OCI-LY7 (cell line): ENCODE measurements around the gene TAF4. TPM values are rescaled to one million over a fixed set of nuclear protein-coding genes. Genes with fewer than 3 reads are reported as not detected.

ENCODE experiments used
- BruUV-seq: library from RNA; stranded (reverse); fragments of 400-500 nt; replicated peaks from 2 replicates; lab custom pipeline; 2021; lab: Mats Ljungman, UMichigan
- CTCF ChIA-PET: fragments of 300-600 bp; sonication (Branson Sonifier 250); formaldehyde crosslinking; loops from one replicate; lab custom pipeline; 2022; ENCODE audit warnings: antibody characterized with exemption; ENCODE audit not compliant: unreplicated experiment; lab: Charles Lee
- POLR2A ChIA-PET: fragments of 300-600 bp; sonication (Branson Sonifier 250); formaldehyde crosslinking; loops from one replicate; lab custom pipeline; 2022; ENCODE audit warnings: antibody characterized with exemption; lab: Charles Lee
- DNase-seq: peaks from one replicate; pipeline ENCODE4 v3.0.0-alpha.2; 2015; ENCODE audit warnings: low spot score
- H2AFZ ChIP-seq: fragments of 200-600 bp; sonication (generic), shearing (Covaris generic); 2 replicates; pipeline ENCODE4 v1.6.1; 2014; ENCODE audit warnings: mild to moderate bottlenecking, antibody characterized with exemption, low read length, moderate library complexity
- H3K27ac ChIP-seq: fragments of 200-600 bp; sonication (generic); 2 replicates; pipeline ENCODE4 v1.5.1; 2014; ENCODE audit warnings: mixed run types, low read depth, mild to moderate bottlenecking, moderate library complexity, low read length, inconsistent platforms; ENCODE audit not compliant: poor library complexity, severe bottlenecking
- H3K36me3 ChIP-seq: fragments of 200-600 bp; sonication (generic); 2 replicates; pipeline ENCODE4 v1.6.1; 2014; ENCODE audit warnings: mild to moderate bottlenecking, antibody characterized with exemption, low read length, moderate library complexity, mixed read lengths; ENCODE audit not compliant: insufficient read depth
- H3K4me1 ChIP-seq: fragments of 200-600 bp; sonication (generic); 2 replicates; pipeline ENCODE4 v1.5.1; 2014; ENCODE audit warnings: mild to moderate bottlenecking, low read length; ENCODE audit not compliant: insufficient read depth, poor library complexity, severe bottlenecking
- H3K4me2 ChIP-seq: fragments of 200-600 bp; sonication (generic); 2 replicates; pipeline ENCODE4 v1.6.1; 2014; ENCODE audit warnings: mild to moderate bottlenecking, low read length
- H3K4me3 ChIP-seq: fragments of 200-600 bp; sonication (generic); 2 replicates; pipeline ENCODE4 v1.5.1; 2014; ENCODE audit warnings: mild to moderate bottlenecking, low read depth, low read length; ENCODE audit not compliant: poor library complexity, severe bottlenecking
- H3K79me2 ChIP-seq: fragments of 200-600 bp; sonication (generic); 2 replicates; pipeline ENCODE4 v1.6.1; 2016; ENCODE audit warnings: low read depth, mild to moderate bottlenecking, low read length, moderate library complexity, mixed read lengths; ENCODE audit not compliant: insufficient read depth
- H3K9me2 ChIP-seq: fragments of 200-600 bp; sonication (generic); 2 replicates; pipeline ENCODE4 v1.6.1; 2016; ENCODE audit warnings: mild to moderate bottlenecking, low read length, mixed read lengths; ENCODE audit not compliant: insufficient read depth
- H3K9me3 ChIP-seq: fragments of 200-600 bp; sonication (generic); 2 replicates; pipeline ENCODE4 v1.6.1; 2014; ENCODE audit warnings: mild to moderate bottlenecking, mixed run types, low read length, mixed read lengths
- H4K20me1 ChIP-seq: fragments of 200-600 bp; sonication (generic); 2 replicates; pipeline ENCODE4 v1.6.1; 2014; ENCODE audit warnings: mild to moderate bottlenecking, antibody characterized with exemption, low read length, moderate library complexity, mixed read lengths; ENCODE audit not compliant: insufficient read depth
- EZH2phosphoT487 ChIP-seq: fragments of 200-600 bp; sonication (generic); IDR thresholded peaks from 2 replicates; pipeline ENCODE4 v1.6.1; 2018; ENCODE audit warnings: low read depth, borderline replicate concordance, mild to moderate bottlenecking, mixed run types, antibody characterized with exemption, low read length, moderate library complexity, mixed read lengths
- intact Hi-C: fragments of 100-400 bp; cut with micrococcal nuclease; formaldehyde crosslinking; loops from one replicate; pipeline ENCODE4 v1.10.0; 2022; ENCODE audit not compliant: unreplicated experiment
- total RNA-seq, 2 experiments: library from RNA; depleted of rRNA in 1 of 2; stranded (reverse); fragments of >200 nt in 1 of 2; shearing (Covaris generic) in 1 of 2; gene quantifications; 2 replicates each; pipeline ENCODE4 v1.2.3, GENCODE V29; 2014 to 2022
- TF ChIP-seq, protein P1 (sequence below): fragments of 200-600 bp; sonication (generic); conservative IDR thresholded peaks from 2 replicates; pipeline ENCODE4 v1.5.1; 2014; ENCODE audit warnings: mild to moderate bottlenecking, antibody characterized with exemption, low read length, moderate library complexity, mixed read lengths

TAF4 gene
- total RNA-seq, 2 experiments from 2014 or later: 11.2 to 38.9 TPM

DNA sequence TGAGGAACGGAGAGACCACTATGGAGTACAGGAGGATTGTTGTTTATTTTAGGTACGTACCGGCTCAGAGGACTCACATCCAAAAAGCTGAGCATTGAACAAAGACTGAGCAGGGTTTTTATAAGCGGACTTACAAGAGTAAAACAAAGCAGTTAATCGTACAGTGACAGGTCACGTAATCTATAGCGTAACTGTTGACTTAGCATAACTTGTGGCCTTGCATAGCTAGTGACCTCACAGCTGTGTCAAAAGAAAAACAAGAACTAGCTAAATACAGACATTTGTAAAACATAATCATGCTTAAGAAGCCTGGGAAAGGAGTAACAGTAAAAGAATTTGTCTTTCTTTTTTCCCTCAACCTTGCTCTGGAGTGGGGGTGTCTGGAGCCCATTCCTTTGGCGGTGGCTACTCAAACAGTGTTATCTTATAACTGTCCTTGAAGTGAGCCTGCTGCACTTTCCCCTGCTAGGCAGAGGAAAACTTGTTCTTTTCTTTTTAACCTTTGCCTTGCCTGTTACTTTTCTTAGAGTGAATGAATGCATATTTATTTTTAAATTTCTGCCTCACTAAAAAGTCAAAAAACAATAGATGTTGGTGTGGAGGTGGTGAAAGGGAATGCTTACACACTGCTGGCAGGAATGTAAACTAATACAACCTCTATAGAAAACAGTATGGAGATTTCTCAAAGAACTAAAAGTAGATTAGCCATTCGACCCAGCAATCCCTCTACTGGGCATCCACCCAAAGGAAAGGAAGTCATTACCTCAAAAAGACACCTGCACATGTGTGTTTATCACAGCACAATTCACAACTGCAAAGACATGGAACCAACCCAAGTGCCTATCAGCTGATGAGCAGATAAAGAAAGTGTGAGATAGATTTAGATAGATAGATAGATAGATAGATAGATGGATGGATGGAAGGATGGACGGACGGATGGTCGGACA, 109.0 kb downstream of the TAF4 start:
- Histone ChIP-seq H3K4me2 (no peak overlapping the region), H3K9me2 (no peaks in the 10 kb centered on the region), H3K4me3 (no peak overlapping the region), H3K79me2 (no peaks in the 10 kb centered on the region), H3K27ac (no peak overlapping the region), H3K36me3 (no peaks in the 10 kb centered on the region), H3K4me1 (no peaks in the 10 kb centered on the region), H3K9me3 (no peaks in the 10 kb centered on the region), H4K20me1 (no peaks in the 10 kb centered on the region; the same call in 1 of the 2 replicates), H2AFZ (no peak overlapping the region)
- ChIA-PET CTCF (no interaction called here), POLR2A (no interaction called here)
- intact Hi-C loops: no loop called here
- TF ChIP-seq, protein P1, sequence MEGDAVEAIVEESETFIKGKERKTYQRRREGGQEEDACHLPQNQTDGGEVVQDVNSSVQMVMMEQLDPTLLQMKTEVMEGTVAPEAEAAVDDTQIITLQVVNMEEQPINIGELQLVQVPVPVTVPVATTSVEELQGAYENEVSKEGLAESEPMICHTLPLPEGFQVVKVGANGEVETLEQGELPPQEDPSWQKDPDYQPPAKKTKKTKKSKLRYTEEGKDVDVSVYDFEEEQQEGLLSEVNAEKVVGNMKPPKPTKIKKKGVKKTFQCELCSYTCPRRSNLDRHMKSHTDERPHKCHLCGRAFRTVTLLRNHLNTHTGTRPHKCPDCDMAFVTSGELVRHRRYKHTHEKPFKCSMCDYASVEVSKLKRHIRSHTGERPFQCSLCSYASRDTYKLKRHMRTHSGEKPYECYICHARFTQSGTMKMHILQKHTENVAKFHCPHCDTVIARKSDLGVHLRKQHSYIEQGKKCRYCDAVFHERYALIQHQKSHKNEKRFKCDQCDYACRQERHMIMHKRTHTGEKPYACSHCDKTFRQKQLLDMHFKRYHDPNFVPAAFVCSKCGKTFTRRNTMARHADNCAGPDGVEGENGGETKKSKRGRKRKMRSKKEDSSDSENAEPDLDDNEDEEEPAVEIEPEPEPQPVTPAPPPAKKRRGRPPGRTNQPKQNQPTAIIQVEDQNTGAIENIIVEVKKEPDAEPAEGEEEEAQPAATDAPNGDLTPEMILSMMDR: no peak
- TF ChIP-seq EZH2phosphoT487: no peak
- DNase-seq: no peak
- no TSS peak for BruUV-seq

DNA sequence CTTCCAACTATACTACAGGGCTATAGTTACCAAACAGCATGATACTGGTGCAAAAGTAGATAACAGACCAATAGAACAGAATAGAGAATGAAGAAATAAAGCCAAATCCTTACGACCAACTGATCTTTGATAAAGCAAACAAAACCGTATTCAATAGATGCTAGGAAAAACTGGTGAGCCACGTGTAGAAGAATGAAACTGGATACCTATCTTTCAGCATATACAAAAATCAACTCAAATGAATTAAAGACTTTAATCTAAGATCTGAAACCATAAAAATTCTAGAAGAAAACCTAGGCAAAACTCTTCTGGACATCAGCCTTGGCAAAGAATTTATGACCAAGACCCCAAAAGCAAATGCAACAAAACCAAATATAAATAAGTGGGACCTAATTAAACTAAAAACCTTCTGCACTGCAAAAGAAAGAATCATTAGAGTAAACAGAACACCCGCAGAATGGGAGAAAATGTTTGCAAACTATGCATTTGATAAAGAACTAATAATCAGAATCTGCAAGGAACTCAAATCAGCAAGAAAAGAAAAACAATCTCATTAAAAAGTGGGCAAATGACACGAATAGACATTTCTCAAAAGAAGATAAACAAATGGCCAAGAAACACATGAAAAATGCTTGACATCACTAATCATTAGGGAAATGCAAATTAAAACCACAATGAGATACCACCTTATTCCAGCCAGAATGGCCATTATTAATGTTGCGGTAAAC, 109.8 kb downstream of the TAF4 start:
- intact Hi-C loops: no loop called here
- no peak for DNase-seq
- BruUV-seq: no TSS peak
- Histone ChIP-seq H3K27ac (no peak overlapping the region), H4K20me1 (no peaks in the 10 kb centered on the region; the same call in 1 of the 2 replicates), H3K4me3 (no peak overlapping the region), H3K4me1 (no peaks in the 10 kb centered on the region), H3K79me2 (no peaks in the 10 kb centered on the region), H3K36me3 (no peaks in the 10 kb centered on the region), H3K9me2 (no peaks in the 10 kb centered on the region), H2AFZ (no peak overlapping the region), H3K9me3 (no peaks in the 10 kb centered on the region), H3K4me2 (no peak overlapping the region)
- ChIA-PET CTCF (no interaction called here), POLR2A (no interaction called here)
- TF ChIP-seq EZH2phosphoT487: no peak
- TF ChIP-seq, protein P1: no peak
